Stimulated activated CD4-positive, alpha-beta T cell treated with anti-CD3 and anti-CD28 coated beads, Interleukin-2, amount 100 ng/mL, for 48 hours (primary cell): ENCODE results near the gene OSGEP.

Experiments
- DNase-seq, 2 donors: peaks; one replicate each; pipeline ENCODE4 v3.0.0-alpha.2; 2020

OSGEP gene

GRCh38 chr14:20454516-20455354 lies at the start of gene OSGEP, which contains the start of gene APEX1:
OSGEP (minus strand) TSS chr14:20454812; CDS start chr14:20454683, 129 bp downstream.
APEX1 (plus strand) TSS chr14:20455226; CDS start chr14:20455646, 420 bp downstream.
- DNase-seq: peak; percentile 93 to 96

DNA sequence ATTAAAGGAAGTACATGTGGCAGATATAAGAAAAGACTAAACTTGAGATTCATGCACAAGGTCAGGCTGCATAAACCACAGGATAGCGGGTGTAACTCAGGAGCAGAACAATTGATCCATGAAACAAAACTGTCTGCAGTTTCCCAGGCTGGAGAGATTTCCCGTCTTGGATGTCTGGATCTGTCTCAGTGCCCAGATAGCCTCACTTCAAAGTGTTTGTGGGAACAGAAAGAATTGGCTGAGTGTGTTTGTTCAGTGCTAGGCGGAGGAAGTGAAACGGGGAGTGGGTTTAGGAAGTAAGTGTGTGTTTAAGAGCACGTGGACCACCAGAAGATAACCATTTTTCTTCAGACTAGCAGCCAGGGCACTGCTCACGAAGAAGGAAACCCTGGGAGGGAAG lies 49.3 kb upstream of the OSGEP start:
- no peak for DNase-seq

- DNase-seq: no peak
Observed at GRCh38 chr14:20501346-20501745, 46.7 kb upstream of the OSGEP start.

DNA sequence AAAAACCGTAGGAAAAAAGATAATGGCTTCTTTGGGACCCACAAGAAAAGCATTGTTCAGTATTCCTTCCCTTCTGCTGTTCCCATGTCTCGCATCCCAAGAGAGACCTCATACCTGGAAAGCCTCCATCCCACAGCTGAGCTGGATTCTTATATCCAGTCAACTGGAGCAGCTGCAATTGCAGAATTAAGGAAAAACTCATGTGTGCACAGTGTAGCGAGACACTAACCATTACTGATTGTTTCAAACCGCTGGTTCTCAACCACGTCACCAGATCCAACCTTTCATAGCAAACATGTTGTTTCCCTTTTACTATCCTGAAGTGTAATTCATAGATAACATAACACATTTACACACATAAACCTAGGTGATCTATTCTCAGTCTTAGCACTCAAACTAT lies 45.3 kb upstream of the OSGEP start:
- no peak for DNase-seq

DNA sequence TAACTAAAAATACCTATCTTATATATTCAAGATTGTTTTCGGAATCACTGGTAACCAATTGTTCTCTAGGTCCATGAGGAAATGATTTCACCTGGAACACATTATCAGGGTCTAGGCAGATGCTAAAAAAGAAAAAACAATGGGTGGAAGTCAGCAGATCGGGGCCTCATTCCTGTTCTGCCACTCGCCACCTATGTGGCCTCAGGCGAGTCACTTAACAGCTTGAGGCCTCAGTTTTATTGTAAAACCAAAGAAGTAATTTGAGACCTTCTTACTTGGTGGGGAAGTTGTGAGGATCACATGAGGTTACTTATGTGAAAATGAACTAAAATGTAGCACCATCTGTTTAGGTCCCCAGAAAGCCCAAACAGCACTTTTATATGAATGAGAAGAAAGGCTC lies 44.5 kb upstream of the OSGEP start:
- no peak for DNase-seq

DNA sequence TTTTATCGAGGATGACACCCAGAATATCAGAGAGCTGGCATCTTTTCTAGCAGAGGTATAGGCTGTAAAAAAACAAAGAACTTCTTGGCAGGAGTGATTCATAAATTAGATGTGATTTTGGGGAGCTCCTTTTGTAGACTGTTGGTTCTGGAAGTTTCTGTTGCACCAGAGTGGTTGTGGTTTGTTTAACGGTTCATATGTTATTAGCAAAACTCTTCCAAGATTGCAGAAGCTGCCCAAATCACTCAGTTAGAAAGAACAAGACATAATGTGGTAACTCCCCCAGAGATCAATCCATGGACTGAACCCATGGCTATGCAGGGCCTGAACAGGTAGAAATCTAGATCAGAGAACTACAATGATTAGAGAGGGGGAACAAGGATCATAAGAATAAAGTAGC lies 44.0 kb upstream of the OSGEP start:
- no peak for DNase-seq

DNA sequence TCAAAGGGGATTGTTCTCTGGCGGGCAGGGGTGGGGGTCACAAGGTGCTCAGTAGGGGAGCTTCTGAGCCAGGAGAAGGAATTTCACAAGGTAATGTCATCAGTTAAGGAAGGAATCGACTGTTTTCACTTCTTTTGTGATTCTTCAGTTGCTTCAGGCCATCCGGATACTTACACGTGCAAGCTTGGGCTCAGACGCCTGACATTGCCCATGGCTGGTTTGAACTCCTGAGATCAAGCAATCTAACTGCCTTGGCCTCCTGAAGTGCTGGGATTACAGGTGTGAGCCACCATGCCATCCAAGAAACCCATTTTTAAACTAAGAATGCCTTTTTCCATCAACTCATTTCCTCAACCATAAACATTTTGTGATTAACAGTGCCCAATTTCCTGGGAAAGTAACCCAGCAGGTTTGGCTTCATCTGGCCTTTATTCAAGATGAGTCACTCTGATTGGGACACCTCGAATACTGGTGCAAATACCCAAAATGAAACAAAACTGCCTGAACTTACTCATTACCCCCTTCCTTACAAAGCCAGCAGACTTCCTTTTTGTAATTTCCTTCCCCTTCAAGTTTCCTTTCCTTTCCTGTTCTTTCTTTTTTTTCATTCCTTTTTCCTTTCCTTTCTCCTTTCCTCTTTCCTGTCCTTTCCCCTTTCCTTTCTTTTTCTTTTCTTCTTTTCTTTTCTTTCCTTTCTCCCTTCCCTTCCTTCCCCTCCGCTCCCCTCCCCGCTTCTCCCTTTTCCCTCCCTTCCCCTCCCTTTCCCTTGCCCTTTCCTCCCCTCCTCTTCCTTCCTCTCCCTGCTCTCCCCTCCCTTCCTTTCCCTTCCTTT lies 40.5 kb upstream of the OSGEP start:
- DNase-seq: no peak

DNA sequence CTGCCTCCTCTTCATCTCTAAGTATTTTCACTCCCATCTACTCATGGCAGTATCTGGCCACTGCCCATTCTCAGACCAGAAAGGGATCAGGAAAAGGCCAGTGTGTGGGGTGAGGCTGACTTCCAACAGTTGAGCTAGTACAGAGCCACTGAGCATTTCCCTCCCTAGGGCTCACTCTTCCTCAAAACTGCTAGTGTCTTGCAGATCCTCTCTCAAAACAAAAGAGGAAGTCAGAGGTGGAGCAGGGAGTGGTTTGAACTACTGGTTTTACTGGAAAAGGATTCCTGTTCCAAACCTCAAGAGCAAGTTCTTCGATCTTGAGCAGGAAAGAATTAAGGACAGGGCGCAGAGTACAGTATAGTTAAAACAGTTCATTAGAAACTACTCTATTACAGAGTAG lies 39.0 kb upstream of the OSGEP start:
- DNase-seq: no peak

GRCh38 chr14:20492486-20492885 lies 37.9 kb upstream of the OSGEP start:
- DNase-seq: no peak

- no peak for DNase-seq
Observed at GRCh38 chr14:20490563-20490962, 36.0 kb upstream of the OSGEP start.

DNA sequence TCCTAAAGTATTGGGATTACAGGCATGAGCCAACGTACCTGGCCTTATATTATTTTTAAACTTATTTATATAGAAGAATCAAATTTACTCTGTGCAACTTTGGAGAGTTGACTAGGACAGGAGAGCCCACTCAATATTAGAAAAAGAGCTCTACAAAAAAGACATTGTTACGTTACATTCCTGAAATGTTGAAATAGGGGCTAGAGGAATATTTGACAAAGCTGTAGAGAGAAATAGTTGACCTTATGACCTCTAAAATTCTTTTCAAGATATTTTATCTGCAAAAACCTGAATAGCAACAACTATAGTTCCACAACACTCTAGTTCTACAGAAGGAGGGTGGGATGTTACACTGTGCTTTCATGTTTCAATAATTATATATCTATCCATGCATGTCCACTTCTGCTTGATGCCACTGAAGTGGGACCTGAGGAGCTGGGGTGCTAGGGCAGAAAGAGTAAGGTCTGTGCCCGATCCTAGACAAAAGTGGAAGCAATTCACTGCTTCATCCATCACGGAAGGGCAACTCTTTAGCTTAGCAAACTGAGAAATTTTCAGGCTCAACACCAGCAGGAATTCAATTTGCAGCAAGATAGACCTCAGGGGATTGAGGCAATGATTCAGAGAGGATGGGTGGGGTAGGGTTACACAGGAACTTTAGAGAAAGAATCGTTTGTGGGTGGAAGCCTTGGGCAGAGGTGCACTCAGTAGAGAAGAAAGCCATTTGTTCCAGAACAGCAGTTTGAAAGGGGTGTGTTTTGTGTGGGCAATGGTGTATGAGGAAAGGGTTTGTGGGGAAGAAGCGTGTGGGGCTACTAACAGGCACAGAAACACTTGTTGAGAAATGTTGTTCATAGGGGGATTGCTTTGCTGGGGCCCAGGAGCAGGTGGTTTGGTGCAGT lies 34.7 kb upstream of the OSGEP start:
- no peak for DNase-seq

GRCh38 chr14:20487396-20487725 lies 32.7 kb upstream of the OSGEP start:
- DNase-seq: no peak

- DNase-seq: no peak
Observed at GRCh38 chr14:20486684-20487395, 32.2 kb upstream of the OSGEP start.

DNA sequence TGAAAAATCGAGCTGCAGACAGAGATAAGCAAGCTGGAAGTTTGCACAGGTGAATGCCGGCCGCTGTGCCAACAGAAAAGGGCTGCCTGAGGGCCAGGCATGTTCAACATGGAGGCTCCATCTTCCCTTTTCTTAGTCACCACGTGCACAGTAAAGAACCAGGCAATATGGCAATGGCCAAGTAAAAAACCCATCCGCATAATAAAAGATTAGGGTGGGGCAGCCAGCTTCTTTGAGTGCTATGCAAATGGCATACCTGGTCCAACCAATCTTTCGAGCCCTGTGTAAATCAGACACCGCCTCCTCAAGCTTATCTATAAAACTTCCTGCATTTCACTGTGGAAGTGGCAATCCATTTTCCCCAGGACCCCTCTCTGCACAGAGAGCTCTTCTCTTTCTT lies 31.3 kb upstream of the OSGEP start:
- DNase-seq: no peak

GRCh38 chr14:20482382-20482781 lies 27.8 kb upstream of the OSGEP start:
- DNase-seq: no peak

GRCh38 chr14:20478894-20479293 lies 24.3 kb upstream of the OSGEP start:
- DNase-seq: no peak

DNA sequence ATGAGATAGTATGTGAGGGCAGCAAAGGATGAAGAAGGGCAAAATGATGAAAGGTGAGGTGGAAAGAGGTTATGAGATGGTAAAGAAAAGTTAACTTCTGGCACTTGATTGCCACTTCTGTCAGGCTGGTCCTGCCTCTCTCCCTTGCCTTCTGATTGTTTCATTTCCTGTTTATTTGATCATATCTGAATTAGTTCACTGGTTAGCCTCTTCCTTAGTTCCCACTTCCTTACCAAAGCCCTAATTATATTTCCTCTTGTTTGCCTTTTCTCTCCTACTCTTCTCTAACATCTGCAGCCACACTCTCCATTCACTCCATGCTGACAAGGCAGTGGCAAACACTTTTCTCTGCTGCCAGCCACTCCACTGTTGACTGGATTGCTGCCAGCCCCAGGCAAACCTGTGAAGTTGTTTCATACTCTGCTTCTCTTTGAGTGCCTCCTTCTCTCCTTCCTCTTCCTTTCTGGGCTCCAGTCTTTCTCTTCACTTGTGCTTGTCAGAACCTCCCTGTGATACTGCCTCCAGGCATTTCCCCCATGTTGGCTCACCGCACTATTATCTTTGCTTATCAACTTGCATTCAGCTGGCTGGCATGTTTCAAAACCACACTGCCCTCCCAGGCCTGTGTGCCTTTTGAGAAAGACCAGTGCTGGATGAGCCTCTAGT lies 22.7 kb upstream of the OSGEP start:
- no peak for DNase-seq

GRCh38 chr14:20476776-20477175 lies 22.2 kb upstream of the OSGEP start:
- DNase-seq: no peak

DNA sequence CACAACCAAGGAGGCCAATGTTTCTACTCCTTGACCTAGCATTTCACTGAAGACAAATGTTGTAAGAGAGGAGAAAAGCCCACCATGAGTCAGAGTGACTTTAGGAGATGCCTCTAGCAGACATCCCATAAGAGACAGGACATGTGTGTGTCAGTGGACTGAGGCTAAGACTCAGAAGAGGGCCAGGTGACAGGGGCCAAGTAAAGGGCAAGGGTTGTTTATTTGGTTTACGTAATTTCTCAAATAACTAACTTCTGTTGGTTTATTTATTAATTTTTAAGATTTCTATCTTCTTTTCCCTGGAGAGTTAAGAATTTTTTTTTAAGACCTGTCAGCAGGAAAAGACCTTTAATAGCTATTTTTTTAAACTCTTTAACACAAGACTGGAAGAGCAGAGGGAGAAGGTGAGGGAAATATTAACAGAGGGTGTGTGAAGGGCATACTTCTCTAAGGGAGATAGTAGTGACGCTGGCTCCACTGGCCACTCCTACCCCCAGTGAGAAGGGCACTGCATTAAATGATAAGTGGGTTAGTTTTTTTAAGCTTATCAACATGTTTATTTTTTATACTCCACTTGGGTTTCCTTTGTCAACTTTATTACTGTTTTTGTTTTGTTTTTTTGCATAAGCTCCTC lies 18.0 kb upstream of the OSGEP start:
- DNase-seq: no peak

- DNase-seq: no peak
Observed at GRCh38 chr14:20470603-20470901, 15.9 kb upstream of the OSGEP start.

DNA sequence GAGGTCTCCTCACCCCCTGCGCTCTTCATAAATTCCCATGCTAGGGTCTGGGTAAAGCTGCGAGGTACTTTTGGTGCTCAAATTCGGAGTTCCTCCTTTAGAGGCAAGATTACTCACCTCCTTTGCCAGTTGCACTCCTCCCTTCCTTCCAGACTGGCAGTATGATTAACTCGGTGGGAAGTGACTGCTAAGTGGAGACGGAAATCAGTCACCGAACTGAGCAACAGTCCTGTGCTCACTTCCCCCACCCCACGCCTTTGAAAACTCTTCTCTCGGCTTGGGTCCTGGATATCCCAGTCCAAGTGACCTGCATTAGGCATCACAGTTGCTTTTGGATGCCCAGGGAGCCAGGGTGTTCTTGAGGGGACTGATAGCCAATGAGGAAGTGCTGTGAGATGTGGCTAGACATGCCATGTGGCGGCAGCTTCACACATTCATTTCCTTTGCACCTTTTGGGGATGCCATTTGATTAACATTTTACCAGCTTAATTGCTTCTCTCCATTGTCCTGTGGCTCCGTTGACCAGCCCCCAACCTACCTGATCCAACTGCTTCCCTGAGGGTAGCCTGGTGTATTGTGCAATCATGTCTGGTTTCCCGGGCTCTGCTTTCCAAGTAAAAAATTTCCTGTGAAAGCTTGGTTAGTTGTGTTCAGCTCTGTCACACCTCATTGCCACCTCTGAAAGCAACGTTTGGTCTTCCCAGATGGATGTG lies 15.4 kb upstream of the OSGEP start:
- peak; percentile 50 to 57 for DNase-seq
